Measurements from ENCODE around the gene TRPM3.

The TRPM3 gene

DNA sequence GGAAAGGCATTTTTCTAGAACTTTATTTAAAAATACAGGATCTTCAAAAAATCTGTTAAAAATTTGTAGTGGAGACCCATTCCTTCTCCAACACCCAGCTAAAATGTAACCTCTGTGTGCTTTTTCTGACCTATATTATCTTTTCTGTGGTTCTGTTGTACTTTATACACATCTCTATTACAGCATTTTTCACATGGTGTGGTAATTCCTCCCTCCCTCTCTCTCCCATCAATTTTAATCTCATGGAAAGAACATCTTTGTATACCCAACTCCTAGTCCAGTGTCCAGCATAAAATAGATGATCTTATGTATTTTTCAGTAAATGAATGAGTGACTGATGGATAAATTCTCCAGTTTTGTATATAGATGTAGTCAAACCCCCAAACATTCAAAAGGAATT is 523.5 kb downstream of the TRPM3 start:
- TF ChIP-seq, protein P1, sequence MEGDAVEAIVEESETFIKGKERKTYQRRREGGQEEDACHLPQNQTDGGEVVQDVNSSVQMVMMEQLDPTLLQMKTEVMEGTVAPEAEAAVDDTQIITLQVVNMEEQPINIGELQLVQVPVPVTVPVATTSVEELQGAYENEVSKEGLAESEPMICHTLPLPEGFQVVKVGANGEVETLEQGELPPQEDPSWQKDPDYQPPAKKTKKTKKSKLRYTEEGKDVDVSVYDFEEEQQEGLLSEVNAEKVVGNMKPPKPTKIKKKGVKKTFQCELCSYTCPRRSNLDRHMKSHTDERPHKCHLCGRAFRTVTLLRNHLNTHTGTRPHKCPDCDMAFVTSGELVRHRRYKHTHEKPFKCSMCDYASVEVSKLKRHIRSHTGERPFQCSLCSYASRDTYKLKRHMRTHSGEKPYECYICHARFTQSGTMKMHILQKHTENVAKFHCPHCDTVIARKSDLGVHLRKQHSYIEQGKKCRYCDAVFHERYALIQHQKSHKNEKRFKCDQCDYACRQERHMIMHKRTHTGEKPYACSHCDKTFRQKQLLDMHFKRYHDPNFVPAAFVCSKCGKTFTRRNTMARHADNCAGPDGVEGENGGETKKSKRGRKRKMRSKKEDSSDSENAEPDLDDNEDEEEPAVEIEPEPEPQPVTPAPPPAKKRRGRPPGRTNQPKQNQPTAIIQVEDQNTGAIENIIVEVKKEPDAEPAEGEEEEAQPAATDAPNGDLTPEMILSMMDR (IDR thresholded peaks at IDR 0.05; ENCODE audit: low read depth, low read length) = no peak
- H3K4me3 ChIP-seq (ENCODE audit: low read depth, low read length) = no peak overlapping the region

DNA sequence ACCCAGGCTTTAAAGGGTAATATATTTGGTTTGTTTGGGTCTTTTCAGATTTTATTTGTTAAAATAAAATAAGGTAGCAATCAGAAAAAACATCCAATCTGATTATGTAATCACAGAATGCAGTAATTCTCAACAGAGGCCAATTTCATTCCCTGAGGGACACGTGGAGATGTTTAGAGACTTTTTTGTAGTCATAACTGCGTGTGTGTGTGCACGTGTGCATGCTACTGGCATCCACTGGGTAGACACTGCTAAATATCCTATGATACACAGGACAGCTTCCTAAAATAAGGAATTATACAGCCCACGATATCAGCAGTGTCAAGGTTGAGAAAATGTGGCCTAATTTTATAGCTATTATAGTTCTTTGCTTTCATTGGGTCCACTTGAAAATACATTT is 526.2 kb downstream of the TRPM3 start:
- TF ChIP-seq, protein P1 (IDR thresholded peaks at IDR 0.05; ENCODE audit: low read depth, low read length) = no peak
- no peak overlapping the region for H3K4me3 ChIP-seq (ENCODE audit: low read depth, low read length)

DNA sequence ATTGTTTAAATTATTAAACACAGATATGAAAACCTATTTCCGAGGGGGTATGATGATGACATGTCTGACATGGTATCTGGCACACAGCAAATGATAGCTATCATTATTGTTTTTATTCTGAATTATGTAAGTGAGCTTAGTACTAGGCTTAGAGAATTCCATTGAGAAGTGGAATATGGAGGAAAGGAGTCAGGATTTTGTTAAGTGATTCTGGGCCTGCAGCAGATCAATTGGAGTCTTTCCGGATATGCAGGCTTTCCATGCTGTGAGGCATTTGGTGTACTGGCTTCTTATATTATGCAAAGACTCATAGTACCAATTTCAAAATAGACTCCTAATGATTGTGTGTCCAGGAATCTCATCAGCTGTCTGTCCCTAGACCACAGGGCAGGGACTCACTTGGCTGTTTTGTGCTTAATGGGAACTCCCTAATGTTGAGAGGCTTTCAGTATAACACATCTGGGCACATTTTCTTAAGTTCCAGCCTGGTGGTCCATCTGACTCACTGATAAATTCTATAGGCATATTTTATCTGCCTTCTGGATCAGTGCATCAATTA is 527.0 kb downstream of the TRPM3 start:
- TF ChIP-seq, protein P1 (IDR thresholded peaks at IDR 0.05; ENCODE audit: low read depth, low read length) = no peak
- no peak overlapping the region for H3K4me3 ChIP-seq (ENCODE audit: low read depth, low read length)

DNA sequence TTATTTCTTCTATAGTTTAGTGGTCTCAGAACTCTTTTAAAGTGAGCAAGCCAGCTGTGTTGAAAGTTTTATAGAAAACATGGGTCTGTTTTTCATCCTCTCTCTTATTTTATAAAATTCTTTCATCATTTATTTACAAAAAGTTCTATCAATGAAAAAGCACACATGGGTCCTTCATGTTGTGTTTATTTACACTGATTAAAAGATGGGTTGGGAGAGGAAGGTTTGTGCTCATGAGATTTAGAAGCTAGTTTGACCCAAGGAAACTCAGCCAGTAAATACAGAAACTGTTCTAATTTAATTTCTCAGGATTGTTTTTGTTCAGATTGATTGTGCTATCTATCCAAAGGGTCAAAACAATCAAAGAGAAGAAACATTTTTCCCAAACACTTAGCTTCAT is 528.2 kb downstream of the TRPM3 start:
- TF ChIP-seq, protein P1 (IDR thresholded peaks at IDR 0.05; ENCODE audit: low read depth, low read length) = no peak
- H3K4me3 ChIP-seq (ENCODE audit: low read depth, low read length) = no peak overlapping the region

DNA sequence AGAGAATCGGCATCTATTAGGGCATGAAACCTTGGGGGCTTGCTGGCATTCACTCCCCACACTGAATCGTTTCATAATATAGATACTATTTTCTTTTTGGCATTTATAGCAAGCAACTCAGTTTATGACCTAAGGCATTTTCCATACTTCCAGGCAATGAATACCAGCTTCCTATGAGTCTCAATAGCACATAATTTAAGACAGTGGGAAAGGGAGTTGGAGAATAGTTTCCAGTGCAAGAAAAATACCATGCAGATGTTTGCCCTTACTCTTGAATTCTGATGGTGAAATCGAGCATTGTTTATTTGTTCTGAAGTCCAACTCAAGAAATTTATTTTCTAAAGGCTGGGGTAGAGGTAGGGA is 531.1 kb downstream of the TRPM3 start:
- TF ChIP-seq, protein P1 (IDR thresholded peaks at IDR 0.05; ENCODE audit: low read depth, low read length) = no peak
- no peak overlapping the region for H3K4me3 ChIP-seq (ENCODE audit: low read depth, low read length)

DNA sequence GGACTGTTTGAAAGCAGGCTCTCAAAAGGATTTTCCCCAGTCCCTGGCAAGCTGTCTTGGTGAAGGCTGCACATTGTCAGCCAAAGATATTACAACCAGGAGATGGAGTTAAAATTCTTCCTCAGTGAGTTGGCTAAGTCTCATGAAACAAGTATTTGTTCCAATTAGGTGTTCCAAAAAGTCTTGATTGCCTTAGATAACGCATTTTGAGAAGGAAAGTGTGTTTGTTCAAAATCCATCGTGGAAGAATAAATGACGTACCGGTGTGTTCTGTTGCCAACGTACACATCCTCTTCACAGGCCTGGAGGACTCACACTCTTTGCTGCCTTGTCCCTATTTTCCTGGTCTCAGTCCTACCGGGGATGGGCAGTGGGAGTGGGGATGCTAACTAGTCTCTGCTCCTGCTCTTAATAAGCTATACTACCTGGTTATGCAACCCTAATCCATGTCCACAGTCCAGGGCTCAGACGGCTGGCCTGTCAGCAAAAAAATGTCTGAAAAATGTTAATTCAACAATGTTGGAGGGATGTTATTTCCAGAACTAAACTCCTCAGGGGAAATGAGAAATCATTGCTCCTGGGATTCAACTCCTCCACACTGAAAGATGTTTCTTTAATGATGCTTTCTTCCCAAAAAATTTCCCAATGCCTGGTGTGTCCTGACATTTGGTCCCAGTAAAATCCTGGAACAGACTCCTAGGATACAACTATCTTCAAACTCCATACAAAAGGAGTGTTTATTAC is 531.7 kb downstream of the TRPM3 start:
- H3K4me3 ChIP-seq (ENCODE audit: low read depth, low read length) = no peak overlapping the region
- TF ChIP-seq, protein P1 (IDR thresholded peaks at IDR 0.05; ENCODE audit: low read depth, low read length) = no peak

DNA sequence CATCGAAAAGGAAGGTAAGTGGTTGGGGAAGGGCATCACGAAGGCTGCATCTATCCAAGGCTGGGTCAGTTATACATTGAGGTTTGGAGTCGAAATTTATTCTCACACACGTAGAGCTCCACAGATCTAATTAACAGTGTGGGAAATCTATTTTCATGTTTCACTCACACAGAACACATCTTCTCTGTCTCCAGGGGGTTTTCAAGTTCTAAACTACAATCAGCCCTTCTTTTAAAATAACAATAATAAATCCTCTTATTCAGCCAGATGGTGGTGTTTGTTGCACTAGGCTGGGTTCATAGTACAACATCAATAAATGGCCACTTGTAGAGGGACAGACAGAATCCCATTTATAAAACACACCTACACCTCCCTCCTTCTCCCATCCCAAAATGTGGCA is 532.4 kb downstream of the TRPM3 start:
- TF ChIP-seq, protein P1 (IDR thresholded peaks at IDR 0.05; ENCODE audit: low read depth, low read length) = no peak
- H3K4me3 ChIP-seq (ENCODE audit: low read depth, low read length) = no peak overlapping the region

All from WI38 (cell line).